Calu3 (cell line): ENCODE measurements around the gene PEX11A. TPM values are rescaled to one million over a fixed set of nuclear protein-coding genes. Genes with fewer than 3 reads are reported as not detected.

ENCODE experiments used
- BruUV-seq: library from RNA; stranded (reverse); fragments of 400-500 nt; replicated peaks from 2 replicates; lab custom pipeline; 2021; lab: Mats Ljungman, UMichigan
- CTCF ChIA-PET: fragments of 300-600 bp; sonication (Branson Sonifier 250); formaldehyde crosslinking; loops from one replicate; lab custom pipeline; 2022; ENCODE audit warnings: antibody characterized with exemption; lab: Charles Lee
- DNase-seq: peaks from one replicate; pipeline ENCODE4 v3.0.0; 2022
- H3K27ac Mint-ChIP-seq: one replicate; pipeline ENCODE4 v1.8.0; 2022; ENCODE audit warnings: mixed read lengths; ENCODE audit not compliant: unreplicated experiment
- H3K27me3 Mint-ChIP-seq: one replicate; pipeline ENCODE4 v1.8.0; 2022; ENCODE audit warnings: mixed read lengths; ENCODE audit not compliant: unreplicated experiment
- H3K36me3 Mint-ChIP-seq: one replicate; pipeline ENCODE4 v1.8.0; 2022; ENCODE audit warnings: mild to moderate bottlenecking, moderate library complexity, mixed read lengths; ENCODE audit not compliant: insufficient read depth, unreplicated experiment
- H3K4me1 Mint-ChIP-seq: one replicate; pipeline ENCODE4 v1.8.0; 2022; ENCODE audit warnings: mild to moderate bottlenecking, low read depth, mixed read lengths; ENCODE audit not compliant: unreplicated experiment
- H3K4me3 Mint-ChIP-seq: one replicate; pipeline ENCODE4 v1.8.0; 2022; ENCODE audit warnings: mild to moderate bottlenecking, low read depth, moderate library complexity, mixed read lengths; ENCODE audit not compliant: unreplicated experiment
- H3K9me3 Mint-ChIP-seq: one replicate; pipeline ENCODE4 v1.8.0; 2022; ENCODE audit warnings: low read depth, mixed read lengths; ENCODE audit not compliant: unreplicated experiment
- intact Hi-C: fragments of 100-400 bp; cut with micrococcal nuclease; formaldehyde crosslinking; loops from one replicate; pipeline ENCODE4 v1.10.0; 2022; ENCODE audit not compliant: unreplicated experiment
- total RNA-seq: library from RNA; stranded (reverse); gene quantifications from 2 replicates; pipeline ENCODE4 v1.2.3, GENCODE V29; 2022
- TF ChIP-seq, protein P1 (sequence below): fragments of 200-600 bp; IDR thresholded peaks from one replicate; pipeline ENCODE4 v1.8.0; 2022; ENCODE audit warnings: antibody characterized with exemption; ENCODE audit not compliant: unreplicated experiment

The PEX11A gene
- total RNA-seq, 1 experiment from 2014 or later = 8.0 TPM

GRCh38 chr15:89724621-89725020 lies 34.1 kb upstream of the PEX11A start:
- DNase-seq = no peak
- no TSS peak for BruUV-seq
- Mint-ChIP-seq H3K9me3 (peaks cover 2% of the 10 kb centered on the region), H3K4me3 (no peak overlapping the region), H3K27me3 (peaks cover 23% of the 10 kb centered on the region), H3K36me3 (no peaks in the 10 kb centered on the region), H3K4me1 (no peaks in the 10 kb centered on the region), H3K27ac (no peak overlapping the region)
- CTCF ChIA-PET = no interaction called here
- intact Hi-C loops = no loop called here
- TF ChIP-seq, protein P1, sequence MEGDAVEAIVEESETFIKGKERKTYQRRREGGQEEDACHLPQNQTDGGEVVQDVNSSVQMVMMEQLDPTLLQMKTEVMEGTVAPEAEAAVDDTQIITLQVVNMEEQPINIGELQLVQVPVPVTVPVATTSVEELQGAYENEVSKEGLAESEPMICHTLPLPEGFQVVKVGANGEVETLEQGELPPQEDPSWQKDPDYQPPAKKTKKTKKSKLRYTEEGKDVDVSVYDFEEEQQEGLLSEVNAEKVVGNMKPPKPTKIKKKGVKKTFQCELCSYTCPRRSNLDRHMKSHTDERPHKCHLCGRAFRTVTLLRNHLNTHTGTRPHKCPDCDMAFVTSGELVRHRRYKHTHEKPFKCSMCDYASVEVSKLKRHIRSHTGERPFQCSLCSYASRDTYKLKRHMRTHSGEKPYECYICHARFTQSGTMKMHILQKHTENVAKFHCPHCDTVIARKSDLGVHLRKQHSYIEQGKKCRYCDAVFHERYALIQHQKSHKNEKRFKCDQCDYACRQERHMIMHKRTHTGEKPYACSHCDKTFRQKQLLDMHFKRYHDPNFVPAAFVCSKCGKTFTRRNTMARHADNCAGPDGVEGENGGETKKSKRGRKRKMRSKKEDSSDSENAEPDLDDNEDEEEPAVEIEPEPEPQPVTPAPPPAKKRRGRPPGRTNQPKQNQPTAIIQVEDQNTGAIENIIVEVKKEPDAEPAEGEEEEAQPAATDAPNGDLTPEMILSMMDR = no peak

DNA sequence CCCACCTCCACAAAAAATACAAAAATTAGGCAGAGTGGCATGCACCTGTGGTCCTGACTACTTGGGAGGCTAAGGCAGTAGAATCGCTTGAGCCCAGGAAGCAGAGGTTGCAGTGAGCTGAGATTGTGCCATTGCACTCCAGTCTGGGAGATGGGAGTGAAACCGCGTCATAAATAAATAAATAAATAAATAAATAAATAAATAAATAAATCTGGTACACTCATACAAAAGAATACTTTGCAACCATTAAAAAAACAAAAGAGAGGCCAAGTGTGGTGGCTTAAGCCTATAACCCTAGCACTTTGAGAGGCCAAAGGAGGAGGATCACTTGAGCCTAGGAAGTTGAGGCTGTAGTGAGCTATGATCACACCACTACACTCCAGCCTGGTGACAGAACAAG lies 32.5 kb upstream of the PEX11A start:
- H3K27me3 Mint-ChIP-seq = peaks cover 17% of the 10 kb centered on the region
- no peak overlapping the region for H3K4me3 Mint-ChIP-seq

GRCh38 chr15:89714775-89715174 lies 24.2 kb upstream of the PEX11A start:
- Mint-ChIP-seq H3K9me3 (no peaks in the 10 kb centered on the region), H3K27me3 (no peaks in the 10 kb centered on the region), H3K4me1 (no peaks in the 10 kb centered on the region), H3K36me3 (no peaks in the 10 kb centered on the region), H3K27ac (no peak overlapping the region), H3K4me3 (no peak overlapping the region)
- TF ChIP-seq, protein P1 = no peak
- intact Hi-C loops = no loop called here
- no TSS peak for BruUV-seq
- DNase-seq = no peak
- CTCF ChIA-PET = no interaction called here

More for the DNA sequence above, 32.5 kb upstream of the PEX11A start:
- BruUV-seq = no TSS peak
- no peak for DNase-seq
- CTCF ChIA-PET = no interaction called here
- no peaks in the 10 kb centered on the region for H3K36me3 Mint-ChIP-seq
- intact Hi-C loops = no loop called here
- no peaks in the 10 kb centered on the region for H3K4me1 Mint-ChIP-seq
- TF ChIP-seq, protein P1 = no peak
- no peak overlapping the region for H3K27ac Mint-ChIP-seq
- peaks cover 2% of the 10 kb centered on the region for H3K9me3 Mint-ChIP-seq

DNA sequence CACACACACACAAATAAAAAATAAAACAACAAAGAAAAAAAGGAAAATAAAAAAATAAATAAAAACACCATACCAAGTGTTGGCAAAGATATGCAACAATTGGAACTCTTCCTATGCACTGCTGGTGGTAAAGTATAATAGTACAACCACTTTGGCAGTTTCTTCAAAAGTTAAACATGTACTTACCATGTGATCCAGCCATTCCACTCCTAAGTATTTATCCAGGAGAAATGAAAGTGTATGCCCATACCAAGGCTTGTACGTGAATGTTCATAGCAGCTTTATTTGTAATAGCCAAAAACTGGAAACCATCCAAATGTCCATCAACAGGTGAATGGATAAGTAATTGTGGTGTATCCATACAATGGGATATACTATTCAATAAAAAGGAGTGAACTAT lies 17.0 kb upstream of the PEX11A start:
- no peak for DNase-seq
- Mint-ChIP-seq H3K27me3 (peaks cover 52% of the 10 kb centered on the region), H3K27ac (no peak overlapping the region), H3K9me3 (no peaks in the 10 kb centered on the region), H3K36me3 (no peaks in the 10 kb centered on the region), H3K4me3 (no peak overlapping the region), H3K4me1 (no peaks in the 10 kb centered on the region)
- CTCF ChIA-PET = no interaction called here
- intact Hi-C loops = no loop called here
- TF ChIP-seq, protein P1 = no peak
- BruUV-seq = no TSS peak
